22Rv1 (cell line): ENCODE measurements around the gene RBM33.

Experiments
- CTCF ChIP-seq: fragments of 450-650 bp; IDR thresholded peaks from 2 replicates; pipeline ENCODE4 v1.5.1; 2017; ENCODE audit warnings: mild to moderate bottlenecking
- ZFX ChIP-seq: fragments of 450-650 bp; IDR thresholded peaks from 2 replicates; pipeline ENCODE4 v1.6.1; 2017; ENCODE audit warnings: antibody characterized with exemption, borderline replicate concordance

- TF ChIP-seq CTCF, result no peak
- no peak for TF ChIP-seq ZFX
Observed at GRCh38 chr7:155750255-155751125, 106.0 kb downstream of the RBM33 start.
